NCI-H748 treated with DMSO at 0.1 percent for 48 hours (cell line): ENCODE results near the gene KY.

Source experiments
- DNase-seq: peaks from one replicate; lab custom pipeline; 2025; lab: John Stamatoyannopoulos, UW

Gene KY

GRCh38 chr3:134672571-134672970, 21.7 kb upstream of the KY start:
- DNase-seq = no peak

GRCh38 chr3:134667956-134668355, 17.1 kb upstream of the KY start:
- DNase-seq = no peak

GRCh38 chr3:134667406-134667805, 16.6 kb upstream of the KY start:
- no peak for DNase-seq

GRCh38 chr3:134666885-134667284, 16.1 kb upstream of the KY start:
- no peak for DNase-seq

- DNase-seq = no peak
Observed at GRCh38 chr3:134666466-134666865, 15.6 kb upstream of the KY start.

- no peak for DNase-seq
Observed at GRCh38 chr3:134666052-134666451, 15.2 kb upstream of the KY start.

- DNase-seq = no peak
Observed at GRCh38 chr3:134665243-134665642, 14.4 kb upstream of the KY start.

GRCh38 chr3:134663721-134664456, 13.1 kb upstream of the KY start:
- no peak for DNase-seq

- DNase-seq = no peak
Observed at GRCh38 chr3:134660046-134660441, 9.2 kb upstream of the KY start.

- DNase-seq = no peak
Observed at GRCh38 chr3:134659391-134660045, 8.7 kb upstream of the KY start.

GRCh38 chr3:134658555-134658954, 7.7 kb upstream of the KY start:
- DNase-seq = no peak

GRCh38 chr3:134656211-134656800, 5.5 kb upstream of the KY start:
- no peak for DNase-seq

- no peak for DNase-seq
Observed at GRCh38 chr3:134655706-134656105, 4.9 kb upstream of the KY start.

GRCh38 chr3:134654031-134654430, 3.2 kb upstream of the KY start:
- DNase-seq = no peak

- no peak for DNase-seq
Observed at GRCh38 chr3:134652886-134653630, 2.2 kb upstream of the KY start.

GRCh38 chr3:134652409-134652831, 1.6 kb upstream of the KY start:
- no peak for DNase-seq

GRCh38 chr3:134651347-134652041, 672 bp upstream of the KY start:
- DNase-seq = no peak

GRCh38 chr3:134649106-134649705, 1.6 kb downstream of the KY start:
- no peak for DNase-seq

GRCh38 chr3:134647902-134648760, 2.7 kb downstream of the KY start:
- DNase-seq = no peak

GRCh38 chr3:134646086-134646485, 4.7 kb downstream of the KY start:
- no peak for DNase-seq

- DNase-seq = no peak
Observed at GRCh38 chr3:134645515-134645914, 5.3 kb downstream of the KY start.
